SK-N-SH treated with all-trans-retinoic acid at 6 μM for 48 hours (cell line): ENCODE data around the gene NEU2.

Experiments used
- ARNTL ChIP-seq: fragments of 450-650 bp; formaldehyde crosslinking; IDR thresholded peaks from 2 replicates; pipeline ENCODE4 v1.5.0; 2020; ENCODE audit warnings: low read depth, mild to moderate bottlenecking, moderate library complexity, borderline replicate concordance
- GLIS3 ChIP-seq: fragments of 250-450 bp; sonication (Bioruptor Pico); IDR thresholded peaks from 2 replicates; pipeline ENCODE4 v1.5.0; 2020; ENCODE audit warnings: mild to moderate bottlenecking, moderate library complexity
- PPARA ChIP-seq: fragments of 250-450 bp; sonication (Bioruptor Pico); IDR thresholded peaks from 2 replicates; pipeline ENCODE4 v1.5.0; 2020; ENCODE audit warnings: mild to moderate bottlenecking, borderline replicate concordance
- RARB ChIP-seq: fragments of 250-450 bp; sonication (Bioruptor Pico); IDR thresholded peaks from 2 replicates; pipeline ENCODE4 v1.8.0; 2021; ENCODE audit warnings: mild to moderate bottlenecking, moderate library complexity
- ZFP3 ChIP-seq: fragments of 250-450 bp; sonication (Bioruptor Pico); IDR thresholded peaks from 2 replicates; pipeline ENCODE4 v1.5.0; 2020; ENCODE audit warnings: mild to moderate bottlenecking, moderate library complexity
- ZNF565 ChIP-seq: fragments of 450-650 bp; formaldehyde crosslinking; conservative IDR thresholded peaks from 2 replicates; pipeline ENCODE4 v1.5.0; 2020; ENCODE audit warnings: low read depth, mild to moderate bottlenecking, moderate library complexity
- ZNF70 ChIP-seq: fragments of 450-650 bp; formaldehyde crosslinking; IDR thresholded peaks from 2 replicates; pipeline ENCODE4 v1.5.0; 2020; ENCODE audit warnings: mild to moderate bottlenecking, moderate library complexity
- TF ChIP-seq, protein P1 (sequence below): fragments of 250-450 bp; sonication (Bioruptor Pico); IDR thresholded peaks from 2 replicates; pipeline ENCODE4 v1.5.1; 2020; ENCODE audit warnings: low read depth, mild to moderate bottlenecking, moderate library complexity
- TF ChIP-seq, protein P2 (sequence below): fragments of 250-450 bp; sonication (Bioruptor Pico); IDR thresholded peaks from 2 replicates; pipeline ENCODE4 v1.5.1; 2021; ENCODE audit warnings: mild to moderate bottlenecking, moderate library complexity
- TF ChIP-seq, protein P3 (sequence below): fragments of 250-450 bp; sonication (Bioruptor Pico); IDR thresholded peaks from 2 replicates; pipeline ENCODE4 v1.8.0; 2020; ENCODE audit warnings: mild to moderate bottlenecking, moderate library complexity, borderline replicate concordance
- TF ChIP-seq, protein P4 (sequence below): fragments of 250-450 bp; sonication (Bioruptor Pico); IDR thresholded peaks from 2 replicates; pipeline ENCODE4 v1.8.0; 2021; ENCODE audit warnings: low read depth, mild to moderate bottlenecking, moderate library complexity, borderline replicate concordance

DNA sequence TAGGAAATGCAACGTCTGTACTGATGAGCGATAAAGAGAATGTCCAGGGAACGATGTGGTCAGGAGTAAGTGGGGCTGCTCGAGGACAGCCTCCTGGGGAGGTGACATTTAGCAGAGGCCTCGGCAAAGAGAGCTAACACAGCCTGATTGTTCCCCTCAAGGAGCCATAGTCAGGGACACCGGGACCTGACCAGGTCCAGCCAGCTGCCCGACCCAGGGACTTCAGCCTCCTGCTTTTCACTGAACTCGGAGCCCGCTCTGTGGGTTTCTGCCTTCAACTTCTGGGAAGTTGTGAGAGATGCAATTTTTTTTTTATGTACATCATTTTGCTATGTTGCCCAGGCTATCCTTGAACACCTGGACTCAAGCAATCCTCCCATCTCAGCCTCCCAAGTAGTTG, 10.1 kb downstream of the NEU2 start:
- TF ChIP-seq, protein P1, sequence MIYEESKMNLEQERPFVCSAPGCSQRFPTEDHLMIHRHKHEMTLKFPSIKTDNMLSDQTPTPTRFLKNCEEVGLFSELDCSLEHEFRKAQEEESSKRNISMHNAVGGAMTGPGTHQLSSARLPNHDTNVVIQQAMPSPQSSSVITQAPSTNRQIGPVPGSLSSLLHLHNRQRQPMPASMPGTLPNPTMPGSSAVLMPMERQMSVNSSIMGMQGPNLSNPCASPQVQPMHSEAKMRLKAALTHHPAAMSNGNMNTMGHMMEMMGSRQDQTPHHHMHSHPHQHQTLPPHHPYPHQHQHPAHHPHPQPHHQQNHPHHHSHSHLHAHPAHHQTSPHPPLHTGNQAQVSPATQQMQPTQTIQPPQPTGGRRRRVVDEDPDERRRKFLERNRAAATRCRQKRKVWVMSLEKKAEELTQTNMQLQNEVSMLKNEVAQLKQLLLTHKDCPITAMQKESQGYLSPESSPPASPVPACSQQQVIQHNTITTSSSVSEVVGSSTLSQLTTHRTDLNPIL (CRISPR knock-in tag): no peak
- TF ChIP-seq, protein P2, sequence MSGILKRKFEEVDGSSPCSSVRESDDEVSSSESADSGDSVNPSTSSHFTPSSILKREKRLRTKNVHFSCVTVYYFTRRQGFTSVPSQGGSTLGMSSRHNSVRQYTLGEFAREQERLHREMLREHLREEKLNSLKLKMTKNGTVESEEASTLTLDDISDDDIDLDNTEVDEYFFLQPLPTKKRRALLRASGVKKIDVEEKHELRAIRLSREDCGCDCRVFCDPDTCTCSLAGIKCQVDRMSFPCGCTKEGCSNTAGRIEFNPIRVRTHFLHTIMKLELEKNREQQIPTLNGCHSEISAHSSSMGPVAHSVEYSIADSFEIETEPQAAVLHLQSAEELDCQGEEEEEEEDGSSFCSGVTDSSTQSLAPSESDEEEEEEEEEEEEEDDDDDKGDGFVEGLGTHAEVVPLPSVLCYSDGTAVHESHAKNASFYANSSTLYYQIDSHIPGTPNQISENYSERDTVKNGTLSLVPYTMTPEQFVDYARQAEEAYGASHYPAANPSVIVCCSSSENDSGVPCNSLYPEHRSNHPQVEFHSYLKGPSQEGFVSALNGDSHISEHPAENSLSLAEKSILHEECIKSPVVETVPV (CRISPR knock-in tag): no peak
- TF ChIP-seq ARNTL (CRISPR knock-in tag) (no peak), ZFP3 (CRISPR knock-in tag) (no peak), PPARA (CRISPR knock-in tag) (no peak), ZNF70 (CRISPR knock-in tag) (no peak), GLIS3 (CRISPR knock-in tag) (no peak), ZNF565 (CRISPR knock-in tag) (no peak), RARB (CRISPR knock-in tag) (no peak)
- TF ChIP-seq, protein P3, sequence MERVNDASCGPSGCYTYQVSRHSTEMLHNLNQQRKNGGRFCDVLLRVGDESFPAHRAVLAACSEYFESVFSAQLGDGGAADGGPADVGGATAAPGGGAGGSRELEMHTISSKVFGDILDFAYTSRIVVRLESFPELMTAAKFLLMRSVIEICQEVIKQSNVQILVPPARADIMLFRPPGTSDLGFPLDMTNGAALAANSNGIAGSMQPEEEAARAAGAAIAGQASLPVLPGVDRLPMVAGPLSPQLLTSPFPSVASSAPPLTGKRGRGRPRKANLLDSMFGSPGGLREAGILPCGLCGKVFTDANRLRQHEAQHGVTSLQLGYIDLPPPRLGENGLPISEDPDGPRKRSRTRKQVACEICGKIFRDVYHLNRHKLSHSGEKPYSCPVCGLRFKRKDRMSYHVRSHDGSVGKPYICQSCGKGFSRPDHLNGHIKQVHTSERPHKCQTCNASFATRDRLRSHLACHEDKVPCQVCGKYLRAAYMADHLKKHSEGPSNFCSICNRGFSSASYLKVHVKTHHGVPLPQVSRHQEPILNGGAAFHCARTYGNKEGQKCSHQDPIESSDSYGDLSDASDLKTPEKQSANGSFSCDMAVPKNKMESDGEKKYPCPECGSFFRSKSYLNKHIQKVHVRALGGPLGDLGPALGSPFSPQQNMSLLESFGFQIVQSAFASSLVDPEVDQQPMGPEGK (CRISPR knock-in tag): no peak
- TF ChIP-seq, protein P4, sequence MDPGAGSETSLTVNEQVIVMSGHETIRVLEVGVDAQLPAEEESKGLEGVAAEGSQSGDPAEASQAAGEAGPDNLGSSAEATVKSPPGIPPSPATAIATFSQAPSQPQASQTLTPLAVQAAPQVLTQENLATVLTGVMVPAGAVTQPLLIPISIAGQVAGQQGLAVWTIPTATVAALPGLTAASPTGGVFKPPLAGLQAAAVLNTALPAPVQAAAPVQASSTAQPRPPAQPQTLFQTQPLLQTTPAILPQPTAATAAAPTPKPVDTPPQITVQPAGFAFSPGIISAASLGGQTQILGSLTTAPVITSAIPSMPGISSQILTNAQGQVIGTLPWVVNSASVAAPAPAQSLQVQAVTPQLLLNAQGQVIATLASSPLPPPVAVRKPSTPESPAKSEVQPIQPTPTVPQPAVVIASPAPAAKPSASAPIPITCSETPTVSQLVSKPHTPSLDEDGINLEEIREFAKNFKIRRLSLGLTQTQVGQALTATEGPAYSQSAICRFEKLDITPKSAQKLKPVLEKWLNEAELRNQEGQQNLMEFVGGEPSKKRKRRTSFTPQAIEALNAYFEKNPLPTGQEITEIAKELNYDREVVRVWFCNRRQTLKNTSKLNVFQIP (CRISPR knock-in tag): no peak
